SK-N-SH (cell line): ENCODE measurements around the gene SERPINB8.

Experiments used
- RFX5 ChIP-seq: IDR thresholded peaks from 2 replicates; pipeline ENCODE4 v1.6.1; 2012; ENCODE audit warnings: mild to moderate bottlenecking, improper control_type of control experiment, low read length
- SIN3A ChIP-seq: IDR thresholded peaks from 2 replicates; pipeline ENCODE4 v1.6.1; 2012; ENCODE audit warnings: low read depth, mild to moderate bottlenecking, low read length, moderate library complexity, borderline replicate concordance

GRCh38 chr18:64017870-64018269 lies 48.0 kb downstream of the SERPINB8 start:
- TF ChIP-seq RFX5 (no peak), SIN3A (no peak)
